Endothelial cell of umbilical vein (primary cell): Measurements from ENCODE around the gene MAGEA10. TPM values are rescaled to one million over a fixed set of nuclear protein-coding genes. Genes with fewer than 3 reads are reported as not detected.

Experiments used
- BruUV-seq: library from RNA; stranded (reverse); fragments of 400-500 nt; replicated peaks from 2 replicates; lab custom pipeline; 2021; lab: Mats Ljungman, UMichigan
- CTCF ChIA-PET: fragments of 300-600, 350-600 bp; sonication (Branson Sonifier 250); formaldehyde crosslinking; loops from one replicate; lab custom pipeline; 2021; ENCODE audit warnings: antibody characterized with exemption, inconsistent platforms; lab: Charles Lee
- POLR2A ChIA-PET: fragments of 300-600, 350-600 bp; sonication (Branson Sonifier 250); formaldehyde crosslinking; loops from one replicate; lab custom pipeline; 2021; ENCODE audit warnings: antibody characterized with exemption, inconsistent platforms; lab: Charles Lee
- DNase-seq: peaks from one replicate; pipeline ENCODE4 v3.0.0-alpha.2; 2011; ENCODE audit warnings: low read depth, low spot score
- FAIRE-seq: peaks from 2 replicates; lab custom pipeline; 2011; peaks lifted over from hg19 to GRCh38; lab: Jason Lieb, UNC
- H2AFZ ChIP-seq: 2 replicates; pipeline ENCODE4 v1.6.0; 2012; ENCODE audit warnings: low read depth, low read length, control low read depth, inconsistent platforms
- H3K27ac ChIP-seq: 2 replicates; pipeline ENCODE4 v1.5.1; 2011; ENCODE audit warnings: low read depth, mild to moderate bottlenecking, control low read depth, low read length, moderate library complexity; ENCODE audit not compliant: insufficient read depth
- H3K27me3 ChIP-seq, 2 experiments: 2 replicates each; pipeline versions ENCODE4 v1.6.0 to v1.6.1; 2011; ENCODE audit warnings: low read length in 2 of 2, mixed read lengths in 1 of 2; ENCODE audit not compliant: control insufficient read depth in 2 of 2, insufficient read depth in 2 of 2
- H3K36me3 ChIP-seq, 2 experiments: 2 replicates in 1 of 2; 3 replicates in 1 of 2; pipeline ENCODE4 v1.5.1; 2011; ENCODE audit warnings: low read length in 2 of 2, mild to moderate bottlenecking in 1 of 2, moderate library complexity in 1 of 2; ENCODE audit not compliant: control insufficient read depth in 2 of 2, insufficient read depth in 2 of 2; ENCODE audit errors: extremely low read depth in 1 of 2
- H3K4me1 ChIP-seq: 3 replicates; pipeline ENCODE4 v1.5.1; 2011; ENCODE audit warnings: mild to moderate bottlenecking, low read length; ENCODE audit not compliant: control insufficient read depth, insufficient read depth; ENCODE audit errors: extremely low read depth
- H3K4me2 ChIP-seq: 2 replicates; pipeline ENCODE4 v1.6.1; 2011; ENCODE audit warnings: low read length, control low read depth, mixed read lengths; ENCODE audit not compliant: insufficient read depth
- H3K4me3 ChIP-seq, 3 experiments: fragments of 200-600 bp in 1 of 3; sonication (generic), shearing (Covaris generic) in 1 of 3; replicated peaks in 1 of 3; 2 replicates each; pipeline ENCODE4 v1.5.1; 2011 to 2016; ENCODE audit warnings: control low read depth in 3 of 3, low read length in 3 of 3, mild to moderate bottlenecking in 2 of 3, inconsistent platforms in 1 of 3, low read depth in 1 of 3, moderate library complexity in 1 of 3; ENCODE audit not compliant: insufficient read depth in 1 of 3
- H3K79me2 ChIP-seq: 2 replicates; pipeline ENCODE4 v1.6.0; 2012; ENCODE audit warnings: low read length, inconsistent platforms; ENCODE audit not compliant: control insufficient read depth, insufficient read depth
- H3K9ac ChIP-seq: replicated peaks from 2 replicates; pipeline ENCODE3; 2011; ENCODE audit warnings: low read length, control low read depth; ENCODE audit not compliant: insufficient read depth; ENCODE audit errors: extremely low read depth
- H3K9me1 ChIP-seq: replicated peaks from 3 replicates; pipeline ENCODE4 v1.6.0; 2011; ENCODE audit warnings: mild to moderate bottlenecking, low read length; ENCODE audit not compliant: control insufficient read depth, insufficient read depth; ENCODE audit errors: extremely low read depth
- H3K9me3 ChIP-seq: replicated peaks from 2 replicates; pipeline ENCODE4 v1.5.1; 2012; ENCODE audit warnings: low read length, inconsistent platforms; ENCODE audit not compliant: control insufficient read depth, insufficient read depth
- H4K20me1 ChIP-seq: replicated peaks from 2 replicates; pipeline ENCODE3; 2011; ENCODE audit warnings: mild to moderate bottlenecking, low read length; ENCODE audit not compliant: control insufficient read depth, insufficient read depth; ENCODE audit errors: extremely low read depth
- EZH2 ChIP-seq: IDR thresholded peaks from 2 replicates; pipeline ENCODE4 v1.6.1; 2012; ENCODE audit warnings: borderline replicate concordance, low read depth, mild to moderate bottlenecking, moderate library complexity, low read length, inconsistent platforms; ENCODE audit not compliant: severe bottlenecking
- FOS ChIP-seq: IDR thresholded peaks from 2 replicates; pipeline ENCODE4 v1.6.1; 2011; ENCODE audit warnings: mild to moderate bottlenecking, low read length, moderate library complexity, borderline replicate concordance; ENCODE audit not compliant: insufficient read depth
- GATA2 ChIP-seq: IDR thresholded peaks from 2 replicates; pipeline ENCODE4 v1.7.0; 2011; ENCODE audit warnings: low read depth, mild to moderate bottlenecking, moderate library complexity, mixed read lengths, low read length; ENCODE audit not compliant: insufficient read length, insufficient read depth
- JUN ChIP-seq: IDR thresholded peaks from 2 replicates; pipeline ENCODE4 v1.6.1; 2011; ENCODE audit warnings: borderline replicate concordance, low read depth; ENCODE audit not compliant: insufficient read length, insufficient read depth
- MYC ChIP-seq: IDR thresholded peaks from one replicate; pipeline ENCODE4 v1.6.1; 2011; ENCODE audit warnings: mild to moderate bottlenecking, low read depth, low read length
- POLR2A ChIP-seq: IDR thresholded peaks from 2 replicates; pipeline ENCODE4 v1.6.1; 2012; ENCODE audit warnings: low read depth, mild to moderate bottlenecking, control low read depth, low read length
- POLR2AphosphoS5 ChIP-seq: IDR thresholded peaks from 2 replicates; pipeline ENCODE4 v1.6.1; 2012; ENCODE audit warnings: low read depth, mild to moderate bottlenecking, control low read depth, low read length, moderate library complexity; ENCODE audit not compliant: insufficient read depth
- dilution Hi-C: fragments of 300-500 bp; cut with MboI; formaldehyde crosslinking; loops from one replicate; pipeline ENCODE4 v1.15.0; 2019; ENCODE audit warnings: low sequenced_read_pairs; ENCODE audit not compliant: extremely low pct_ligation_motif_present
- intact Hi-C: fragments of 100-400 bp; cut with micrococcal nuclease; formaldehyde crosslinking; loops from one replicate; pipeline ENCODE4 v1.10.0; 2022
- polyA plus RNA-seq, 4 experiments: library from polyadenylated mRNA; depleted of rRNA in 3 of 4; stranded (reverse) in 3 of 4; unstranded in 1 of 4; fragments of >200 nt; gene quantifications; 2 replicates each; pipeline versions ENCODE4 v1.2.1 to v1.2.3, GENCODE V29; 2011 to 2012; ENCODE audit warnings: missing spikeins in 1 of 4
- total RNA-seq: library from RNA; stranded (reverse); gene quantifications from 2 replicates; pipeline ENCODE4 v1.2.3, GENCODE V29; 2021
- TF ChIP-seq, protein P1 (sequence below), 2 donors: IDR thresholded peaks; 1 replicate in 1 of 2; 2 replicates in 1 of 2; pipeline ENCODE4 v1.5.1; 2011; ENCODE audit warnings: low read length in 2 of 2, mild to moderate bottlenecking in 2 of 2, moderate library complexity in 2 of 2, control low read depth in 1 of 2, inconsistent platforms in 1 of 2, low read depth in 1 of 2; ENCODE audit not compliant: insufficient read depth in 1 of 2; ENCODE audit errors: extremely low read depth in 1 of 2
- TF ChIP-seq, protein P2 (sequence below): IDR thresholded peaks from 2 replicates; pipeline ENCODE4 v1.6.1; 2011; ENCODE audit not compliant: insufficient read depth, insufficient read length

MAGEA10 gene
- total and polyA plus RNA-seq, 2 donors (not counting 3 experiments of a cell fraction or from before 2014, with no cell fraction given): not detected

DNA sequence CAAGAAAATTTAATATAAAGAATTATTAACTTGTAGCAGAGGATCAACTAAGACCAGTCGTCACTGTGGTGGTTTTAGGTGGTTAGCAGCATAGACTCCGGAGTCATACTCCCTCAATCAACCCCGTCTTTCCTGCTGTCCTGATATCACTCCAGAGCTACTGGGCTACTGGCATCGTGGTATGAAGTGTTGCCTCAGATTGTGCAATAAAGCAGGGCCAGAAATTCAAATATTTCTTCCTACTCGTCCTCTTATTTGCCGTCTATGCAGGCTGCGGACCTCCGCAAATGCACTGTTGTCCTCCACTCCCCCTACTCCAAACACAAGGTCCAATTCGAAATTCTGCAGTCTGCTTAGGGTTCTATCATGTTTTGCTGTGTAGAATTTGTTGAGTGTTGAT lies 1.2 kb upstream of the MAGEA10 start:
- Histone ChIP-seq H3K9me3 (no peaks in the 10 kb centered on the region), H3K36me3 (no peaks in the 10 kb centered on the region), H3K27me3 (no peaks in the 10 kb centered on the region), H3K4me1 (no peaks in the 10 kb centered on the region), H3K79me2 (no peaks in the 10 kb centered on the region), H4K20me1 (no peaks in the 10 kb centered on the region), H3K9ac (no peak overlapping the region), H2AFZ (no peak overlapping the region), H3K4me3 (no peak overlapping the region), H3K27ac (no peak overlapping the region), H3K9me1 (no peaks in the 10 kb centered on the region), H3K4me2 (no peak overlapping the region)
- dilution Hi-C loops (no loop called here), intact Hi-C loops (no loop called here)
- DNase-seq (no peak), FAIRE-seq (no peak)
- TF ChIP-seq POLR2AphosphoS5 (no peak), EZH2 (no peak), JUN (no peak), GATA2 (no peak), POLR2A (no peak), FOS (no peak), MYC (no peak)
- TF ChIP-seq, protein P1, sequence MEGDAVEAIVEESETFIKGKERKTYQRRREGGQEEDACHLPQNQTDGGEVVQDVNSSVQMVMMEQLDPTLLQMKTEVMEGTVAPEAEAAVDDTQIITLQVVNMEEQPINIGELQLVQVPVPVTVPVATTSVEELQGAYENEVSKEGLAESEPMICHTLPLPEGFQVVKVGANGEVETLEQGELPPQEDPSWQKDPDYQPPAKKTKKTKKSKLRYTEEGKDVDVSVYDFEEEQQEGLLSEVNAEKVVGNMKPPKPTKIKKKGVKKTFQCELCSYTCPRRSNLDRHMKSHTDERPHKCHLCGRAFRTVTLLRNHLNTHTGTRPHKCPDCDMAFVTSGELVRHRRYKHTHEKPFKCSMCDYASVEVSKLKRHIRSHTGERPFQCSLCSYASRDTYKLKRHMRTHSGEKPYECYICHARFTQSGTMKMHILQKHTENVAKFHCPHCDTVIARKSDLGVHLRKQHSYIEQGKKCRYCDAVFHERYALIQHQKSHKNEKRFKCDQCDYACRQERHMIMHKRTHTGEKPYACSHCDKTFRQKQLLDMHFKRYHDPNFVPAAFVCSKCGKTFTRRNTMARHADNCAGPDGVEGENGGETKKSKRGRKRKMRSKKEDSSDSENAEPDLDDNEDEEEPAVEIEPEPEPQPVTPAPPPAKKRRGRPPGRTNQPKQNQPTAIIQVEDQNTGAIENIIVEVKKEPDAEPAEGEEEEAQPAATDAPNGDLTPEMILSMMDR (IDR thresholded peaks at IDR 0.05; ENCODE audit: extremely low read depth in 1 of 2, insufficient read depth in 1 of 2, low read depth in 1 of 2, low read length in 2 of 2): no peak
- TF ChIP-seq, protein P2, sequence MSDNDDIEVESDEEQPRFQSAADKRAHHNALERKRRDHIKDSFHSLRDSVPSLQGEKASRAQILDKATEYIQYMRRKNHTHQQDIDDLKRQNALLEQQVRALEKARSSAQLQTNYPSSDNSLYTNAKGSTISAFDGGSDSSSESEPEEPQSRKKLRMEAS: no peak
- CTCF ChIA-PET: no interaction called here
- BruUV-seq: no TSS peak
- POLR2A ChIA-PET: no interaction called here
